Activated CD8-positive, alpha-beta memory T cell treated with anti-CD3 and anti-CD28 coated beads for 36 hours (primary cell): ENCODE measurements around the gene BPNT1. TPM values are rescaled to one million over a fixed set of nuclear protein-coding genes. Genes with fewer than 3 reads are reported as not detected.
"Not testable (repeated sequence)": the region's sequence is repeated elsewhere in the genome, so short reads cannot be mapped to it uniquely, and the experiment has no call there.

ENCODE experiments used
- CTCF ChIA-PET: fragments of 350-600 bp; sonication (Branson Sonifier 250); formaldehyde crosslinking; loops from one replicate; lab custom pipeline; 2021; ENCODE audit warnings: antibody characterized with exemption; lab: Charles Lee
- POLR2A ChIA-PET: fragments of 350-600 bp; sonication (Branson Sonifier 250); formaldehyde crosslinking; loops from one replicate; lab custom pipeline; 2021; ENCODE audit warnings: antibody characterized with exemption; lab: Charles Lee
- total RNA-seq, 2 experiments: library from RNA; stranded (reverse); gene quantifications; one replicate each; pipeline ENCODE4 v1.2.3, GENCODE V29; 2021

BPNT1 gene
- total RNA-seq, result 10 to 100 TPM; 24.8 to 25.8 TPM

GRCh38 chr1:220089650-220090556 is at the start of gene BPNT1:
Gene BPNT1, minus strand, starts transcription at chr1:220089788. Its CDS starts 9,942 bp downstream, at chr1:220079846.
- POLR2A ChIA-PET, result interaction anchor here (0.5 to 1.2 kb wide), 5 partner anchors 22 to 122 kb away, joined by 3 to 9 read pairs (median 3); partner anchors contain the start of gene EPRS1
- CTCF ChIA-PET, result interaction anchor here (0.6 to 1.0 kb wide), 4 partner anchors 8 to 72 kb away, joined by 3 to 5 read pairs (median 3); no protein-coding TSS in a partner anchor

GRCh38 chr1:220137019-220137786 is 47.6 kb upstream of the BPNT1 start:
- POLR2A ChIA-PET, result no interaction called here
- CTCF ChIA-PET, result no interaction called here

- ChIA-PET POLR2A (no interaction called here), CTCF (no interaction called here)
Measured at GRCh38 chr1:220135755-220136154, 46.2 kb upstream of the BPNT1 start.

GRCh38 chr1:220129479-220130210 is 40.1 kb upstream of the BPNT1 start:
- CTCF ChIA-PET, result interaction anchor here (0.6 kb wide), 1 partner anchor 75 kb away, joined by 3 read pairs; no protein-coding TSS in a partner anchor
- POLR2A ChIA-PET, result no interaction called here

GRCh38 chr1:220127076-220127475 is 37.5 kb upstream of the BPNT1 start:
- CTCF ChIA-PET, result no interaction called here

GRCh38 chr1:220124542-220124941 is 35.0 kb upstream of the BPNT1 start:
- ChIA-PET POLR2A (no interaction called here), CTCF (interaction anchor here (1.1 kb wide), 1 partner anchor 35 kb away, joined by 3 read pairs; the partner anchor contains the start of gene BPNT1)

More at GRCh38 chr1:220127076-220127475, 37.5 kb upstream of the BPNT1 start:
- POLR2A ChIA-PET, result no interaction called here

- ChIA-PET CTCF (interaction anchor here (1.1 kb wide), 1 partner anchor 34 kb away, joined by 3 read pairs; the partner anchor contains the start of gene BPNT1), POLR2A (no interaction called here)
Measured at GRCh38 chr1:220123889-220124288, 34.3 kb upstream of the BPNT1 start.

- ChIA-PET CTCF (interaction anchor here (1.4 kb wide), 1 partner anchor 10 kb away, joined by 4 read pairs; no protein-coding TSS in a partner anchor), POLR2A (no interaction called here)
Measured at GRCh38 chr1:220123066-220123465, 33.5 kb upstream of the BPNT1 start.

GRCh38 chr1:220121791-220122530 is 32.4 kb upstream of the BPNT1 start:
- ChIA-PET POLR2A (no interaction called here), CTCF (interaction anchor here (1.4 kb wide), 1 partner anchor 9 kb away, joined by 4 read pairs; no protein-coding TSS in a partner anchor)

GRCh38 chr1:220119043-220119512 is 29.5 kb upstream of the BPNT1 start:
- POLR2A ChIA-PET, result no interaction called here
- CTCF ChIA-PET, result no interaction called here

- ChIA-PET CTCF (interaction anchor here (0.9 to 1.6 kb wide), 2 partner anchors 9 kb away, joined by 3 to 4 read pairs; no protein-coding TSS in a partner anchor), POLR2A (no interaction called here)
Measured at GRCh38 chr1:220113136-220113695, 23.6 kb upstream of the BPNT1 start.

GRCh38 chr1:220112600-220112999 is 23.0 kb upstream of the BPNT1 start:
- POLR2A ChIA-PET, result interaction anchor here (0.9 kb wide), 1 partner anchor 22 kb away, joined by 9 read pairs; no protein-coding TSS in a partner anchor
- CTCF ChIA-PET, result interaction anchor here (0.6 to 1.6 kb wide), 4 partner anchors 10 to 78 kb away, joined by 3 to 4 read pairs (median 3); no protein-coding TSS in a partner anchor

GRCh38 chr1:220110473-220110872 is 20.9 kb upstream of the BPNT1 start:
- CTCF ChIA-PET, result interaction anchor here (0.9 kb wide), 1 partner anchor 119 kb away, joined by 4 read pairs; no protein-coding TSS in a partner anchor

GRCh38 chr1:220099826-220100225 is 10.2 kb upstream of the BPNT1 start:
- CTCF ChIA-PET, result interaction anchor here (0.6 kb wide), 1 partner anchor 63 kb away, joined by 3 read pairs; no protein-coding TSS in a partner anchor
- POLR2A ChIA-PET, result no interaction called here

More at GRCh38 chr1:220110473-220110872, 20.9 kb upstream of the BPNT1 start:
- POLR2A ChIA-PET, result not testable (repeated sequence)

- ChIA-PET POLR2A (no interaction called here), CTCF (no interaction called here)
Measured at GRCh38 chr1:220094016-220094911, 4.7 kb upstream of the BPNT1 start, which contains the start of gene IARS2. Gene IARS2, plus strand, starts transcription at chr1:220094132. Its CDS starts 85 bp downstream, at chr1:220094217.

- ChIA-PET CTCF (no interaction called here), POLR2A (no interaction called here)
Measured at GRCh38 chr1:220093361-220094015, 3.9 kb upstream of the BPNT1 start.
